NCI-H187 (cell line): ENCODE data around the gene POLR2H.

Experiments
- DNase-seq, 2 experiments: peaks; one replicate each; lab custom pipeline; 2025; lab: John Stamatoyannopoulos, UW

Gene POLR2H

GRCh38 chr3:184371570-184372018 is 10.1 kb downstream of the POLR2H start:
- DNase-seq, result peak; percentile 28 to 61

GRCh38 chr3:184372296-184372821 is 10.8 kb downstream of the POLR2H start:
- no peak for DNase-seq

DNA sequence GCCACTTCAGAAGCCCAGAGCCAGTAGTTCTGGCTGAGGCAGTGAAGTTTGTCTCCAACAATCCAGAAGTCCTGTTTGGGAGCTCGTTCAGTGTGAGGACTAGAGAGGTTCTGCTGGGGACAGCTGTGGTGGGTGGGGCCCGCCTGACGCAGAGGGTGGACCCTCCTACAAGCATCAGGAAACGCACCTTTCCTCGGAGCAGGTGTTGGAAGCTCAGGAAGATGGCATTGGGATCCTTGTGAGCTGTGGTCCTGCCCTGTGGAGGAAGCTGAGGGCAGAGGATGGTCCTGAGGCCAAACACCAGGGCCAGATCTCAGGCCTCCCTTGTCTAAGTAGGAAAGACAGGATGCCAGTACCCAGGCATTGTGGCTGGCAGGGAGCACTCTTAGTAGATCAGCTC is 11.4 kb downstream of the POLR2H start:
- DNase-seq, result no peak

DNA sequence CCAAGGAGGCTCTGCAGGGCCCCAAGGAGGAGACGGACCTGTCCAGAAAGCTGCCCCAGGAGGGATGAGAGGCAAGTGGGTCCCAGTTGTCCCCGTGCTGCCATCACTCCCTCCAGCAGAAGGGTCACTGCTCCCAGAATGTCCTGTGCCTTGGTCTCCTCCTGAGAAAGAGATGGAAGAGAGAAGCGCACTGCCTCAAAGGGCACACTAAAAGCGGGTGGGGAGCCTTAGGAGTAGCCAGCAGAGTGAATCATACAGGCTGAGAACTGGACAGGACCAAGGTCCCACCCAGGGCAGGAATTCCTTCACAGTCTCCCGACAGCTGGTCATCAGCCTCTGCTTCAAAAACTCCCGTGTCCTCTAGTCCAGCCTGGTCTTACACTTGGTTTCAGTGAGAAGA is 11.9 kb downstream of the POLR2H start:
- no peak for DNase-seq

DNA sequence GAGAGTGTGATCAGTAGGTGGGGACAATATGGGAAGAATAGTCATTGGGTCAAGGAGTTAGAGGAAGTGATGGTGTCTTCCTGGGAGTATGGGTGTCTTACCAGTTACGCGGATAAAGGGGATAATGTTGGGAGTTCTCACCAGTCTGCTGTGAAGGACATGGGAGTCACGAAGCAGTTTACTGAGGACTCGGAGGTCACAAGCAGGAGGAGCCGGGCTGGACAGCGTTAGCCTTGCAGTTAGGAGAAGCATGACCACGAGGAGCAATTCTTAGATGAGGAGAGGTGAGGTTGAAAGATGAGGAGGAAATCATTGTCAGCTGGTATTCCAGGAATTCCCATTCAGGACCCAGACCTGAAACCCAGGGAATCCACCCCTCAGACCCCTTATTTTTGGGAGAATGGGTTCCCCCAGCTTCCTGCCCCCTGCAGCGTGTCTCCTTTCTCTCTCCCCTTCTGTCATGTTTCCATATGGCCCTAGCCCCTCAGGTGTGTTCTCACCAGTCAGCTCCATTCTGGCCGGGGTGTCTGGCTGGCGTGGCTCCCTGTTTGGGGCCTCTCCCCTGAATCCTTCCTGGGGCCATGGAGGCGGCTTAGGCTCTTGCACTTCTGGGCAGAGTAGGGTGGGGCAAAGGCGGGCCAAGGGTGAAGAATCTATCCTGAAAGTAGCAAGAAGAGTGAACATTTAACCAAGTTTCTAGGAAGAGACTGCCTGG is 14.4 kb downstream of the POLR2H start:
- DNase-seq, result no peak

GRCh38 chr3:184377374-184377773 is 15.9 kb downstream of the POLR2H start:
- DNase-seq, result no peak

GRCh38 chr3:184377882-184378445 is 16.5 kb downstream of the POLR2H start, which contains the start of gene THPO:
THPO (minus strand) TSS chr3:184378207; CDS start chr3:184376259, 1,948 bp downstream.
- no peak for DNase-seq

DNA sequence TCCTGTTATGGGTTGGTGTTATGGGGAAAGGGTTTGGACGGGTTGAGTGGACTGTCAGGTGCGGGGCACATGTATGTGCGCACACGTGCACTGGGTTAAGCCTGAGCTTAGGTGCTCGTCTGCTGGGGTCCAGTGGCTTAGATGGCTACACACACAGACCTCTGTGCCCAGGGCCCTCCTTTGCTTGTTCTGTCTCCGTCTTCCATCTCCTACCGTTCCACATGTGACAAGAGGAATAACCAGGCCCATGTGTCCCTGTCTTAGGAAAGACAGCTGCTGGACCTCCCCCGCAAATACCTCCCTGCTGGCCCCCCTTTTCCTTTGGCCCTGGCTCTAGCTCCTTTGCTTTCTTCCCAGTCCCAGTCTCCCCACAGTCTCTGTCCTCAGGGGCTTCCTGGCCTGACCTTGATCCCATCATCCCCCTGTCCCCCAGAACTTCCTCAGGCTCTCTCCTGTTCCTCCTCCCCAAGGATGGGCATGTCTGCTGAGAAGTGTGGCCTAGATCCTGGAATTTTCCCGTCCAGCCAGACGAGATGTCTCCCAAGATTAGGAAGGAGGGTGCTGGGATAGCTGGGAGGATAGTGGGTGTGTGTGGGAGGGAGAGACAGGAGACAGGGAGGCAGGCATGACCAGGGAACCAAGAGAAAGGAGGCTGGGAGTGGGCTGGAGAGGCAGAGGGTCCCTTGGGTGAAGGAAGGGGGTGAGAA is 17.3 kb downstream of the POLR2H start:
- DNase-seq, result no peak

DNA sequence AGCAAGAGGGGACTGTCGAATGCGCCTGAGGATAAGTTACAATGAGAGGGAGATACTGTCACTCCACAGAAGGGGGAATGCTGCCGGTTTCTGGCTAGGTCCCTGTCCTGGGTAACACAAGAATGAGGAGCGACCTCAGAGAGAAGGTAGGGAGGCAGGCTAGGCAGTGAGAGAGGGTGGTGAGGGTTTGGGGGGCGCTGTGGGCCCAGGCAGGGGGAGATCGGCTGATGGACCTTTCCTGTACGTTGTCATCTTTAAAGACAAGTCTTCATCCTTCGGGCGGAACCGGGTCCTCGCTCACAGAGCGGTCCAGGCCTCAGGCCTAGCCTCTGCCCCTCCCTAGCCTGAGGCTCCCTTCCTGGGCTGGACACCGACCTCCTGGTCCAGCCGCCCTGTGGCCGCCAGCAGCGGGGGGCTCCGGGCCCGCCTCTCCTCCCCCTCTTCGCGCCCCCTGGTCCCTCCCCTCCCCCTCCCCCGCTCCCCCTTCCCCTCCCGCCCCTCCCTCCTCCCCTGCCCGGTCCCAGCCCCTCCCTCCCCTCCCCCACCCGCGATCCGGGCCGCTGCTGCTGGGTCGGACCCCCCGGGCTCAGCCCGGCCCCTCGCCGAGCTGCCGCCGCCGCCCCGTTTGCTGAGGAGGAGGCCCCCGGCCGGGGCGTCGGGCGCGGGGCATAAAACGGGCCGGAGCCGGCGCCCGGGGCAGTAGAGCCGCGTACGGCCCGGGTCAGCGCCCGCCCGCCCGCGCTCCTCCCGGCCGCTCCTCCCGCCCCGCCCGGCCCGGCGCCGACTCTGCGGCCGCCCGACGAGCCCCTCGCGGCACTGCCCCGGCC is 18.1 kb downstream of the POLR2H start, which contains the start of gene CHRD:
Gene CHRD (plus strand): TSS at position 697 of the 827 bp plus-strand sequence. CDS start 265 bp downstream, outside the sequence.
- DNase-seq, result no peak

- DNase-seq, result no peak
Observed at GRCh38 chr3:184380185-184380626, 18.7 kb downstream of the POLR2H start.

- DNase-seq, result no peak
Observed at GRCh38 chr3:184380627-184381260, 19.2 kb downstream of the POLR2H start.

- no peak for DNase-seq
Observed at GRCh38 chr3:184381261-184382224, 20.0 kb downstream of the POLR2H start.

GRCh38 chr3:184382326-184383032 is 21.0 kb downstream of the POLR2H start:
- no peak for DNase-seq

DNA sequence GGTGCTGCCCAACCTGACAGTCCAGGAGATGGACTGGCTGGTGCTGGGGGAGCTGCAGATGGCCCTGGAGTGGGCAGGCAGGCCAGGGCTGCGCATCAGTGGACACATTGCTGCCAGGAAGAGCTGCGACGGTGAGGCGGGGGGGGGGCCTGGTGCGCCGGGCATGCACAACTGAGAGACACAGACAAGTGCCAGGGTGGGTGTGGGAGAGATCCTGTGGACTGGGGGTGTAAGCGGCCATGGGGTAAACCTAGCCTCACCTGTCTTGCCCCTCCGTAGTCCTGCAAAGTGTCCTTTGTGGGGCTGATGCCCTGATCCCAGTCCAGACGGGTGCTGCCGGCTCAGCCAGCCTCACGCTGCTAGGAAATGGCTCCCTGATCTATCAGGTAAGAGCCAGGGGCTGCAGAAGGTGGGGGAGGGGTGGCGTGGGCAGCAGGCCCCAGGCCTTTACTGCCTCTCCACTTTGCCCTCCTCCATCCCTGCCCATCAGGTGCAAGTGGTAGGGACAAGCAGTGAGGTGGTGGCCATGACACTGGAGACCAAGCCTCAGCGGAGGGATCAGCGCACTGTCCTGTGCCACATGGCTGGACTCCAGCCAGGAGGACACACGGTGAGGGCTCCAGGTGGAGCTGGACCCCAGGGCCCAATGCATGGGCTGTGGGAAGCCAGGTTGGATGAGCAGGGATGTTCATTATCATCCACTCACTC is 21.7 kb downstream of the POLR2H start:
- DNase-seq, result no peak

DNA sequence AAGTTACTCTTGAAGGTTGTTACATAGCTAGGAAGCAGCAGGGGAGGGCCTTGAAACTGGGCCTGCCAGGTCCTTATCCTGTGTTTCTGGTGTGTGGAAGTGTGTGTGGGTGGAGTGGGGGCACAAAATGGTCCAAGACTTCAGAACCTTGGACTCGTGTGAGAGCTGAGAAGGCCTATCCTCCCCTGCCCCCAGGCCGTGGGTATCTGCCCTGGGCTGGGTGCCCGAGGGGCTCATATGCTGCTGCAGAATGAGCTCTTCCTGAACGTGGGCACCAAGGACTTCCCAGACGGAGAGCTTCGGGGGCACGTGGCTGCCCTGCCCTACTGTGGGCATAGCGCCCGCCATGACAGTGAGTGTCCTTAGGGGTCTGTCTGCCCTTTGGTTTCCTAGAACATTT is 22.8 kb downstream of the POLR2H start:
- no peak for DNase-seq

GRCh38 chr3:184384856-184385422 is 23.4 kb downstream of the POLR2H start:
- no peak for DNase-seq

GRCh38 chr3:184386047-184386806 is 24.7 kb downstream of the POLR2H start:
- no peak for DNase-seq
